Mesendoderm (in vitro differentiated cells): ENCODE results near the gene SMCR8.

Experiments
- DNase-seq: peaks from one replicate; pipeline ENCODE4 v3.0.0; 2013
- H2AK5ac ChIP-seq: 2 replicates; pipeline ENCODE4 v1.6.1; 2013; ENCODE audit warnings: low read length, inconsistent platforms
- H2BK120ac ChIP-seq: 2 replicates; pipeline ENCODE4 v1.6.1; 2013; ENCODE audit warnings: low read depth, mild to moderate bottlenecking, low read length, moderate library complexity, mixed read lengths
- H2BK15ac ChIP-seq: replicated peaks from 2 replicates; pipeline ENCODE4 v1.6.1; 2013; ENCODE audit warnings: low read depth, mild to moderate bottlenecking, moderate library complexity
- H2BK5ac ChIP-seq: 2 replicates; pipeline ENCODE4 v1.6.1; 2013; ENCODE audit warnings: low read length, inconsistent platforms
- H3K18ac ChIP-seq: 2 replicates; pipeline ENCODE4 v1.6.1; 2013; ENCODE audit warnings: mild to moderate bottlenecking, low read length, mixed read lengths
- H3K23ac ChIP-seq: one replicate; pipeline ENCODE4 v1.6.1; 2013; ENCODE audit warnings: low read length
- H3K27ac ChIP-seq: 2 replicates; pipeline ENCODE4 v1.5.1; 2013; ENCODE audit warnings: low read depth, mild to moderate bottlenecking, inconsistent platforms, low read length, moderate library complexity
- H3K27me3 ChIP-seq: 2 replicates; pipeline ENCODE4 v1.6.1; 2013; ENCODE audit warnings: low read length, control low read depth, mild to moderate bottlenecking, inconsistent platforms; ENCODE audit not compliant: insufficient read depth, poor library complexity
- H3K36me3 ChIP-seq: 2 replicates; pipeline ENCODE4 v1.6.1; 2013; ENCODE audit warnings: low read length, inconsistent platforms; ENCODE audit not compliant: control insufficient read depth, insufficient read depth
- H3K4ac ChIP-seq: one replicate; pipeline ENCODE4 v1.6.1; 2013; ENCODE audit warnings: low read depth, mild to moderate bottlenecking, low read length, moderate library complexity
- H3K4me1 ChIP-seq: 2 replicates; pipeline ENCODE4 v1.6.1; 2013; ENCODE audit warnings: low read depth, low read length, inconsistent platforms; ENCODE audit not compliant: control insufficient read depth
- H3K4me2 ChIP-seq: 2 replicates; pipeline ENCODE4 v1.6.1; 2013; ENCODE audit warnings: low read length
- H3K4me3 ChIP-seq: 2 replicates; pipeline ENCODE4 v1.5.1; 2013; ENCODE audit warnings: mild to moderate bottlenecking, low read length
- H3K56ac ChIP-seq: one replicate; pipeline ENCODE4 v1.6.1; 2013; ENCODE audit warnings: low read length
- H3K79me1 ChIP-seq: 2 replicates; pipeline ENCODE4 v1.6.1; 2013; ENCODE audit warnings: low read length, inconsistent platforms
- H3K79me2 ChIP-seq: 2 replicates; pipeline ENCODE4 v1.6.1; 2013; ENCODE audit warnings: mild to moderate bottlenecking, low read length; ENCODE audit not compliant: control insufficient read depth, insufficient read depth
- H3K9ac ChIP-seq: 2 replicates; pipeline ENCODE4 v1.6.1; 2013; ENCODE audit warnings: low read length, inconsistent platforms
- H4K5ac ChIP-seq: one replicate; pipeline ENCODE4 v1.6.1; 2013; ENCODE audit warnings: low read length
- H4K8ac ChIP-seq: one replicate; pipeline ENCODE4 v1.6.1; 2013; ENCODE audit warnings: low read depth, mild to moderate bottlenecking, control low read depth, low read length, moderate library complexity
- WGBS: extraction: QIAGEN DNeasy Blood & Tissue Kit; methylation state at CpG from one replicate; pipeline ENCODE4 v1.1.7; 2013; ENCODE audit warnings: low lambda C conversion rate, missing lambda C conversion rate; ENCODE audit not compliant: insufficient coverage; ENCODE audit errors: extremely low coverage; 5-methylcytosine and 5-hydroxymethylcytosine counted together

Gene SMCR8

DNA sequence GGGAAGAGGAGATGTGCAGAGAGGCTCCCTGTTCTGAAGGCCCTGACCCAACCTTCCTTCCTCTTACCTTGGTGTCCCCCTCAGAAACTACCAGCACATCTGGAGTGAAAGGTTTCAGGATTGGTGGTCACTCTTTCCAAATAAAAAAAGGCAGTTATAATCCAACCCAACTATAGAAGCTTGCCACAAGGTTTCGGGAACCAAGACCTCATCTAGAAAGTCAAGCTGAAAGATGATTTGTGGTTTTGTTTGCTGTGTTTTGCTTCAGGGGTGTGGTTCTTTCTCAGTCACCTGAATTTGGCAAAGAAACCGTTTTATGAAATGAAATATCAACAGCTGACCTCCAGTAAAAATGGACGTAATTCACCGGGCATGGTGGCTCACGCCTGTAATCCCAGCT is 28.9 kb downstream of the SMCR8 start:
- Histone ChIP-seq H3K4me1 (no peaks in the 10 kb centered on the region), H2AK5ac (no peak overlapping the region), H3K4me3 (no peak overlapping the region), H4K8ac (no peak overlapping the region), H3K36me3 (peaks cover 34% of the 10 kb centered on the region), H3K56ac (no peak overlapping the region), H3K23ac (no peak overlapping the region), H3K79me2 (no peaks in the 10 kb centered on the region), H2BK15ac (no peak overlapping the region), H2BK120ac (no peak overlapping the region), H3K79me1 (no peaks in the 10 kb centered on the region), H3K27me3 (no peaks in the 10 kb centered on the region), H2BK5ac (no peak overlapping the region), H3K4ac (no peak overlapping the region), H4K5ac (no peak overlapping the region), H3K9ac (no peak overlapping the region), H3K4me2 (no peak overlapping the region), H3K27ac (no peak overlapping the region), H3K18ac (no peak overlapping the region)
- no CpG with 5 or more reads among the region's 5 CpGs for WGBS
- DNase-seq = no peak

DNA sequence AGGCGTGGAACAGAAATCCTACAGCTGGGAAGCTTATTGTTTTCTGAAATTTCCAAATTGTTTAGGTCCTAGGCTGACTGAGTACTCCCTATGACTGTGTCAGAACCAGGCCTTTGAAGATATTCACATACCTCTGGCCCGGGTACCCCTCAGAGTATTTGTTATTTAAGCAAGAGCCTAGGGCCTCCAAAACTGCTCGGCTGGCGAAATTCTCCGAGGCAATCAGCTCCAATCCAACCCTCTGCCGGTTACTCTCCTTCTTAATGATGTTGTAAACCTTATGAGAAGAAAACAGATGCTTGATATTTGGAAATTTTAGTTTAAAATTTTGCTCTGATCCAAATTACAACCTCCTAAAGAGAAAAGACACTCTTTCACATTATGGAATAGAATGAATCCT is 38.4 kb downstream of the SMCR8 start:
- Histone ChIP-seq H3K79me2 (peaks cover 8% of the 10 kb centered on the region), H3K23ac (no peak overlapping the region), H2BK15ac (no peak overlapping the region), H3K4me3 (no peak overlapping the region), H3K36me3 (peaks cover 7% of the 10 kb centered on the region), H3K27me3 (no peaks in the 10 kb centered on the region), H3K4ac (no peak overlapping the region), H3K79me1 (peaks cover 5% of the 10 kb centered on the region), H4K8ac (no peak overlapping the region), H3K4me2 (no peak overlapping the region), H4K5ac (no peak overlapping the region), H2BK120ac (no peak overlapping the region), H3K4me1 (no peaks in the 10 kb centered on the region), H2BK5ac (no peak overlapping the region), H3K18ac (no peak overlapping the region), H3K9ac (no peak overlapping the region), H3K56ac (no peak overlapping the region), H3K27ac (no peak overlapping the region), H2AK5ac (no peak overlapping the region)
- DNase-seq = no peak
- no CpG with 5 or more reads among the region's 6 CpGs for WGBS

DNA sequence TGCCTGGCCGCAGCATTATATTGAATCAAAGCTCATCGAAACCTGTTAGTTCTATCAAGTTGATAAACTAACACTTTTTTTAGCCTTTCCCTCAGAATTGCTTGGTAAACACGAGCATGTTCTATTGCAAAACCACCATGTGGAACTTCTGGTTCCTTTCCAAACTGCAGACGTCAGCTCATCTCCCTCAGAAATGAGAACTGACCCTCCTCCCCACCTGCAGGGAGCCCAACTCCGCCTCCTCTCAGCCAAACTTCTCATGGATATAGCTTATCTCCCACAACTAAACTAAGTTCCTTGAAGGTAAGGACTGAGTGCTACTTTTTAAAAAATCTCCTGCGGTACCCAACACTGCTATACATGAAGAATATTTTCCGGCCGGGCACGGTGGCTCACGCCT is 41.5 kb downstream of the SMCR8 start:
- WGBS = no CpG with 5 or more reads among the region's 10 CpGs
- Histone ChIP-seq H2BK5ac (no peak overlapping the region), H3K79me2 (peaks cover 28% of the 10 kb centered on the region), H4K8ac (no peak overlapping the region), H3K9ac (no peak overlapping the region), H3K4me3 (no peak overlapping the region), H3K18ac (no peak overlapping the region), H3K4me1 (no peaks in the 10 kb centered on the region), H3K4ac (no peak overlapping the region), H4K5ac (no peak overlapping the region), H3K79me1 (peaks cover 5% of the 10 kb centered on the region), H2AK5ac (no peak overlapping the region), H3K36me3 (peaks cover 6% of the 10 kb centered on the region), H3K27ac (no peak overlapping the region), H3K23ac (no peak overlapping the region), H3K56ac (no peak overlapping the region), H3K4me2 (no peak overlapping the region), H2BK15ac (no peak overlapping the region), H2BK120ac (no peak overlapping the region), H3K27me3 (no peaks in the 10 kb centered on the region)
- DNase-seq = no peak

DNA sequence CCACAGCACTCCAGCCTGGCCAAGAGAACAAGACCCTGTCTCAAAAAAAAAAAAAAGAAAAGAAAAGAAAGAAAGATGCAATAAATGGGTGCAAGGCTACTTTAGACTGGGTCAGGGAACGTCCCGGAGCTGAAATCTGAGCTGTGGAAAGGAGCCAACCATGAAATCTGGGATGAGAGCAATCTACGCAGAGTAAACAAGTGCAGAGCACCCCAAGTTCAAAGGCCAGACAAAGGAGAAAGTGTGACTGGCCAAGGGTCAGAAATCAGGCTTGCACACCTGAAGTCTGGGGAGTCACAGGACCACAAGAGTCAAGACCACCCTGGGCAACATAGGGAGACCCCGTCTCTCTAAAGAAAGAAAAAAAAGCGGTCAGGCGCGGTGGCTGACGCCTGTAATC is 45.4 kb downstream of the SMCR8 start:
- no CpG with 5 or more reads among the region's 8 CpGs for WGBS
- H3K9ac ChIP-seq = no peak overlapping the region
- no peak overlapping the region for H3K4ac ChIP-seq
- no peak overlapping the region for H2BK5ac ChIP-seq
- no peak overlapping the region for H4K5ac ChIP-seq
- no peak overlapping the region for H3K56ac ChIP-seq
- H3K27ac ChIP-seq = no peak overlapping the region
- no peak overlapping the region for H3K23ac ChIP-seq
- H3K4me1 ChIP-seq = no peaks in the 10 kb centered on the region
- H3K18ac ChIP-seq = no peak overlapping the region
- no peak overlapping the region for H3K4me2 ChIP-seq
- peaks cover 6% of the 10 kb centered on the region for H3K79me1 ChIP-seq
- H3K79me2 ChIP-seq = peaks cover 45% of the 10 kb centered on the region
- H4K8ac ChIP-seq = no peak overlapping the region
- no peak overlapping the region for H2AK5ac ChIP-seq
- H2BK15ac ChIP-seq = no peak overlapping the region
- no peak overlapping the region for H2BK120ac ChIP-seq
- no peak for DNase-seq
- H3K36me3 ChIP-seq = no peaks in the 10 kb centered on the region
- no peak overlapping the region for H3K4me3 ChIP-seq
- H3K27me3 ChIP-seq = no peaks in the 10 kb centered on the region

DNA sequence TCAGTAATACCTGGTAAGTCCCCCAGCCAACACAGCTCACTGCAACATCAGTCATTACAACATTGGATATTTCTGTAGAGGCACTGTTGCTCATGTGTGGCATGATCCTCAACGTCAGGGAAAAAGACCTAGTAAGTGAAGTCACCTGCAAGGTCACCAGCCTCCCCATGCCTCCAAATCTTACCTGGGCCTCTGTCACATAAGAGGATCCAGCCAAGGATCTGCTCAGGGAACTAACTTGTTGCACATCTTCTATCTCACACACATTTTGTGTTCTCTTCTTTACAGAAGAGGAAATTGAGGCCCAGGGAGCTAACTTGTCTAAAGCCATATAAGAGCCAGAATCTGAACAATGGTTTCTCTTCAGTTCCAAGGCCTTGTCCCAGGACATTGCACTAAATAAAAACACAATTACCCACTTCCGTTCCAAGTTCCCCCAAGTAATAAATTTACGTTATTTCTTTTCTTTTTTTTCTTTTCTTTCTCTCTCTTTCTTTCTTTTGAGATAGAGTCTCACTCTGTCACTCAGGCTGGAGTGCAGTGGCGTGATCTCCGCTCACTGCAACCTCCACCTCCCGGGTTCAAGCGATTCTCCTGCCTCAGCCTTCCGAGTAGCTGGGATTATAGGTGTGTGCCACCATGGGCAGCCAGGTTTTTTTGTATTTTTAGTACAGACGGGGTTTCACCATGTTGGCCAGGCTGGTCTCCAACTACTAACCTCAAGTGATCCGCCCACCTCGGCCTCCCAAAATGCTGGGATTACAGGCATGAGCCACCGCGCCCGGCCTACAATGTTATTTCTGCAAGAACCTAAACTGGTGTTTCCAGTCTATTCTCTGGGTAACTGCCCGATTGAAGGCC is 47.0 kb downstream of the SMCR8 start:
- peak overlapping the region; percentile 98 for H3K4me3 ChIP-seq
- DNase-seq = no peak
- H3K27me3 ChIP-seq = no peaks in the 10 kb centered on the region
- H3K18ac ChIP-seq = no peak overlapping the region
- H3K9ac ChIP-seq = peak overlapping the region; percentile 98
- H3K56ac ChIP-seq = peak overlapping the region; percentile 97
- H3K4me1 ChIP-seq = no peaks in the 10 kb centered on the region
- WGBS = 100% methylated on average over 2 of the region's 15 CpGs
- H3K23ac ChIP-seq = peak overlapping the region; percentile 97
- peak overlapping the region; percentile 89 for H3K4me2 ChIP-seq
- no peak overlapping the region for H3K27ac ChIP-seq
- no peak overlapping the region for H2BK5ac ChIP-seq
- no peaks in the 10 kb centered on the region for H3K36me3 ChIP-seq
- H3K79me1 ChIP-seq = peaks cover 4% of the 10 kb centered on the region
- peaks cover 42% of the 10 kb centered on the region for H3K79me2 ChIP-seq
- no peak overlapping the region for H2BK120ac ChIP-seq
- H4K8ac ChIP-seq = no peak overlapping the region
- no peak overlapping the region for H2BK15ac ChIP-seq
- H2AK5ac ChIP-seq = no peak overlapping the region
- H4K5ac ChIP-seq = no peak overlapping the region
- H3K4ac ChIP-seq = no peak overlapping the region
